ENCODE data around the gene DBNDD2.

The DBNDD2 gene

GRCh38 chr20:45387274-45387673, 20.8 kb upstream of the DBNDD2 start:
- no peak for DNase-seq

DNA sequence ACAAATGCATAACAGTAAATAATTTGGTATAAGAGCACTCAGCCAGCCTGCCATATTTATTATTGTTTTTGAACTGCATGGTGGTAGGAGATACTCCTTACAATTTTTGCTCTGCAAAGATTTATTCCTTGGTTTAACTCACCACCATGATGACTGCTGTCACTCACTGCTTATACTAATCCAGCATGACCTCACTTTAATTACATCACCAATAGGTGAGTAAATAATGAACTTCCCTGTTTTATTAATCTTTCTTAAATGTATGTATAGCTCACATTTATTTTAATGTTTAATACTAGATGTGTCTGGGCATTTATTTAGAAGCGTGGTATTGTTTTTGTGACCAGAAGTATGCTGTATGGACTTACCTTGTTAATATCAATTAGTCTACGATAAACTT, 17.2 kb upstream of the DBNDD2 start:
- no peak for DNase-seq

GRCh38 chr20:45391559-45391958, 16.5 kb upstream of the DBNDD2 start:
- no peak for DNase-seq

GRCh38 chr20:45392733-45393132, 15.4 kb upstream of the DBNDD2 start:
- DNase-seq = no peak

DNA sequence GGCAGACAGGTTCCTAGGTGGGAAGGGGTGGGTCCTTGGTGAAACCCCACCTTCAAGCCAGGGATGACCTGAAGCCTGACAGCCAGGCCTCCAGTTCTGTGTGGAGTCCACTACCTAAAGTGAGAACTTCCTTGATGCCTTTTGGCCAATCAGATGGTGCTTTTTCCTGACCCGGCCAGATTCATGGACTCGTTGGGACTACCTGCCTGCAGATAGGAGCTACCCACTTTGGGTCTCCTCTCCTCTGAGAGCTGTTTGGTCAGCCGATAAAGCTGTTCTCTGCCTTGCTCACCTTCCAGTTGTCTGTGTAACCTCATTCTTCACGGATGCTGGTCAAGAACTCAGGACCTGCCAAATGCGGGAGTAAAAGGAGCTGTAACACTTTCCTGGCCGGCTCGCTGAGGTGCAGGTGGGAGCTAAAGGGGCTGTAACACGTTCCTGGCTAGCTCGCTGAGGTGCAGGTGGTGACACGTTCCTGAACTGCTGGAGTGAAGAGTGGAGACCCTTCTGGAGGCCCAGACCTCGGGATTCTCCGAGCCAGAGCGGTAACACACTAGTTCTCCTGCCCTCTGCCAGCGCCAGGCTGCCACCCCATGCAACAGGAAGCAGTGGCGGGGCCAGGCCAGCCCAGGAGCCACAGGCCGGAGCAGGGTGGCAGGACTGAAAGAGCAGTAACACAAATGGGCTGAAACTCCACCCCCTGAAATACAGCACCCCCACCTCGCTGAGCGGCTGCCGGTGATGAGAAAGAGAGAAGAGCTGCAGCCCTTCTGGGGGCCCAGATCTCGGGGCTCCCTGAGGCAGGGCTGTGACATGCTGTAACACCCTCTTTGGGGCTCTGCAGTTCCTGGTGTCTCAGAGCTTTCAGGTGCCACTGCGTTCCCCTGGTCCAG, 13.6 kb upstream of the DBNDD2 start:
- no peak for DNase-seq

GRCh38 chr20:45395114-45395415, 13.0 kb upstream of the DBNDD2 start:
- DNase-seq = no peak

DNA sequence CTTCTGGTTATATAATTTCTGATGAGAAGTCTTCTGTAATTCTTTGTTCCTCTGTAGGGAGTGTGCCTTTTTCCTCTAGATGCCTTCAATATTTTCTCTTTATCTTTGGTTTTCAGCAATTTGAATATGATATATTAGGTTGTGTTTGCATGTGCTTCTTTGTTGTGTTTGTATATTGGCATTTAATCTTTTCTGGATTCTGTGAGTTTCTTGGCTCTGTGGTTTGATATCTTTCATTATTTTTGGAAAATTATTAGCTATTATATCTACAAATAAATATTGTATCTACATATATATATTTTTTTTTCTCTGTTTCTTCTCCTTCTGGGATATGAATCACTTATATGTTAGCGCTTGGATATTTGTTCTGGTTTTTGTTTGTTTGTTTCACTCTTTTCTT, 9.1 kb upstream of the DBNDD2 start:
- DNase-seq = no peak

- DNase-seq = no peak
These were observed 7.6 kb upstream of the DBNDD2 start for GRCh38 chr20:45400346-45401031.

DNA sequence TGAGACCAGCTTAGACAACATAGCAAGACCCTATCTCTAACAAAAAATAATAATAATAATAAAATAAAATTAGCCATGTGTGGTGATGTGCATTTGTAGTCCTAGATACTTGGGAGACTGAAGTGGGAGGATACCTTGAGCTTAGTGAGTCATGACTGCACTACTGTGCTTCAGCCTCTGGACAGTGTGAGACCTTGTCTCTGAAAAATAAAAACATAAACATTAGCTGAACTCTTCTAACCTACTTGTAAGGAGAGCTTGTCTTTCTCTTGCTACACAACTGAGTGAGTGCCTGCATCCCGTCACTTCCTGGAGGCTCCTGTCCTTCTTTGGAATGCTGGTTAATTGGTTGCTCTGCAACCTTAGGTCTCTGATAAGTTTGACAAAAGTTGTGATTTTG, 5.1 kb upstream of the DBNDD2 start:
- DNase-seq = no peak

DNA sequence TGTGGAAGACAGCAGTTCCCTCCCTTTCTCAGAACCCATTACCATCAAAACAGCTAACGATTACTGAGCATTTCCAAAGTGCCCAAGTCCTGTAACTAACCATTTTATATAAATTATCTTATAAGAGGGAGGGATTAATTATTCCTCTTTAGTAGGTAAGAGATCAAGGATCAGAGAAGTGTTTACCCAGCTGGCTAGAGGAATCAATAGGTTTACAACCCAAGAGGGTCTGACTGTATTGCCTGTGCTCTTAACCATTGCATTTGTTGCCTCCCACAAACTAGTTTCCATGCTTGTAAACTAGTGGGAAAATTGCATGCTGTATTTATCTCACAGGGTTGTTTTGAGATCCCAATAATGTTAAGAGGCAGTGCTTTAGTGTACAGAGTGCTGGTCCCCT, 3.7 kb upstream of the DBNDD2 start:
- no peak for DNase-seq

DNA sequence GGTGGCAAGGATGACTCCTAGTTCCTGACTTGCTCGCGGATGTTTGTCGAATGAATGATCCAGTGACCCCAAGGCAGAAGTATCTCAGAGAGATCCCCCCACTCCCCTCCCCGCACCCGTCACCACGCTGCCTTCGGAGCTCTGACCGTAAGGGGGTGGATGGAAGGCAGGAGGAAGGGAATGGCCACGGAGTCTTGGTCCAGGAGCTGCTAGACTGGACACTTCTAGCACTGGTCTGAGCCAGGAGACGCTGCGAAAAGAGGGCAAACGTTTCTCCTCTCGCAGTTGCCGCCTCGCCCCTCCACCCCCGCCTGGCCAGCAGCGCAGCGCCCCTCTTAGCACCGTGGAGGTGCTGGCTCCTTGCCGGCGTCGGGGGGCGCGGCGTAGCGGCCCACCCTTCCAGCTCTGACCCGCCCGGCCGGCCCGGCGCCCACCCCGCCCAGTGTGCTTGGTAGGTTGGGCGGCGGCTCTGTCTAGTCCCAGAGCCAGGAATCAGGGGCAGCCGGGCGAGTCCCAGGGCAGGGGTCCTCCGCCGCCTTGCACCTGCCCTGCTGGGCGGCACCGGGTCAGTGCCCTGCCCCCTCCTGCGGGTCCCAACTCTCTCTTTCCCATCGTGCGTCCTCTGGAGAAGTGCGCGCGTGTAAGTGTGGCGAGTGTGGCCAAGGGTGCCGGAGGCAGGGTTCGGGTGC, 2.4 kb upstream of the DBNDD2 start:
- no peak for DNase-seq

DNA sequence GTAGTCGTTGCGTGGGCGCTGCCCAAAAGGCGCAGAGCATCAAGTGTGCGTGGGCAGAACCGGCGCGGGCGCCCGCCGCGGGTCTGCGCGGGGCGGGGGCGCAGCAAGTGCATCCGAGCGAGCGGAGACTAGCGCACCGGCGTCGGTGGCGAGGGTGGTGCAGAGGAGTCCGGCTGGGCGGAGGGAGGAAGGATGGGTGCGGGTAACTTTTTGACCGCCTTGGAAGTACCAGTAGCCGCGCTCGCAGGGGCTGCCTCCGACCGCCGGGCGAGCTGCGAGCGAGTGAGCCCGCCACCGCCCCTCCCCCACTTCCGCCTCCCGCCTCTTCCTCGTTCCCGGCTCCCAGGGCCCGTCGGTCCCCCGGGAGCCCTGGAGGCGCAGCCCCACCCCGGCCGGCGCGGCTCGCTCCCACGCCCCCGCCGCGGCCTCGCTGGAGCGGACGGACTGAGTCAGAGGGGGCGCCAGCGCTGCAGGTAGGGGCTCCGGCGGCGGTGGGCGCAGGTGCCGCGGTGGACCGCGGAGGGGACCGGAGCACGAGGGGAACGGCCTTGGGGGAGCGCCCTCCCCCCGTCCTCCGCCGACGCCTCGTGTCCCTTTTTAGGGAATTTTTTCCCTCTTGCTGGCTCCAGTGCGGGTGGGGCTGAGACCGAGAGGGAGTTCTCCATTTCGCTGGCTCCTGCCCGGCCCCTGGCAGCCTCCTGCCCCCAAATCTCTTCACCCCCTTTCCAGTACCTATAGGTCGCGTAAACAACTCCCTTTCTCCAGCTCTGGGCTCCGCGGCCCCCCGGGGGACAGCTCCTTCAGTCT, 1.6 kb upstream of the DBNDD2 start:
- peak; percentile 37 for DNase-seq

- no peak for DNase-seq
These were observed 883 bp upstream of the DBNDD2 start for GRCh38 chr20:45407067-45407745.

GRCh38 chr20:45408646-45409213, 641 bp downstream of the DBNDD2 start:
- no peak for DNase-seq

GRCh38 chr20:45409521-45410272, 1.6 kb downstream of the DBNDD2 start:
- no peak for DNase-seq

- no peak for DNase-seq
These were observed 2.8 kb downstream of the DBNDD2 start for GRCh38 chr20:45410887-45411286.

GRCh38 chr20:45412653-45413052, 4.6 kb downstream of the DBNDD2 start:
- DNase-seq = no peak

GRCh38 chr20:45413479-45413878, 5.4 kb downstream of the DBNDD2 start:
- no peak for DNase-seq

GRCh38 chr20:45415822-45416637, 7.9 kb downstream of the DBNDD2 start, which contains the start of gene PIGT:
PIGT (plus strand) TSS chr20:45416141; CDS start chr20:45416157, 16 bp downstream.
- DNase-seq = peak; percentile 81

DNA sequence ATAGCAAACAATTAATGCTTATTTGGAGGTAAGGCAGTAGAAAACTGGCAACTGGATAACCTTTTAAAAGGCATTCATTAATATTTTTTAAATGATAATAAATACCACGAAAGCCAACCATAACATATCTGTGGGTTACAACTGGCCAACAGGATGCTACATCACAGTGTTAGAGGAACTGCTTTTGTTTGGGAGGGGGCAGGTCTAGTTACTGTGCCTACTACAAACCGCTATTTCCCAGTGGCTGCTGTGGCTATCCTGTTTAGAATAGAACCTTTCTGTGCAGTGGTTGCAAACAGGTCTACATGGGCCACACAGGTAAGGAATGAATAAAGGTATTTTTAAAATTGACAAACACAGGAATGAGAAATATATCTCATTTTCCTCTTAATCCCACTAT, 8.8 kb downstream of the DBNDD2 start:
- no peak for DNase-seq

All from stimulated activated CD4-positive, alpha-beta T cell treated with anti-CD3 and anti-CD28 coated beads, Interleukin-12 subunit alpha, Interleukin-12 subunit beta, amount 100 ng/mL, for 4 hours (primary cell).